Measurements from ENCODE around the gene PRTFDC1.

DNA sequence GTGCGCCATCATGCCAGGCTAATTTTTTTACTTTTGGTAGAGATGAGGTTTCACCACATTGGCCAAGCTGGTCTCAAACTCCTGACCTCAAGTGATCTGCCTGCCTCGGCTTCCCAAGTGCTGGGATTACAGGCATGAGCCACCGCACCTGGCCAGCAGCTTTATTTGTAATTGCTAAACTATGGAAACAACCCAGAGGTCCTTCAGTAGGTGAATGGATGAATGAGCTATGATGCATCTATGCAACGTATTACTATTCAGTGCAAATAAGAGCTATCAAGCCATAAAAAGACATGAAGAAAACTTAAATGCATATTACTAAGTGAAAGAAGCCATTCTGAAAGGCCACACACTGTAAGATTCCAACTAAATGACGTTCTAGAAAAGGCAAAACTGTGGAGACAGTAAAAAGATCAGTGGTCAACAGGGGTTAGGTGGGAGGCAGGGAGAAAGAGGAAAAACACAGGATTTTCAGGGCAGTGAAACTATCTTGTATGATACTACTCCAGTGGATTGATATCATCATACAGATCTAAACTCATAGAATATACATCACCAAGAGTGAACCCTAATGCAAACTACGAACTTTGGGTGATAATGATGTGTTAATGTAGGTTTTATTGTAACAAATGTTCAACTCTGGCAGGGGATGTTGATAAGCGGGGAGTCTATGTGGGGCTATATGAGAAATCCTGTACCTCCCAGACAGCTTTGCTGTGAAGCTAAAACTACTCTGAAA lies 66.7 kb downstream of the PRTFDC1 start:
- TF ChIP-seq, protein P1, sequence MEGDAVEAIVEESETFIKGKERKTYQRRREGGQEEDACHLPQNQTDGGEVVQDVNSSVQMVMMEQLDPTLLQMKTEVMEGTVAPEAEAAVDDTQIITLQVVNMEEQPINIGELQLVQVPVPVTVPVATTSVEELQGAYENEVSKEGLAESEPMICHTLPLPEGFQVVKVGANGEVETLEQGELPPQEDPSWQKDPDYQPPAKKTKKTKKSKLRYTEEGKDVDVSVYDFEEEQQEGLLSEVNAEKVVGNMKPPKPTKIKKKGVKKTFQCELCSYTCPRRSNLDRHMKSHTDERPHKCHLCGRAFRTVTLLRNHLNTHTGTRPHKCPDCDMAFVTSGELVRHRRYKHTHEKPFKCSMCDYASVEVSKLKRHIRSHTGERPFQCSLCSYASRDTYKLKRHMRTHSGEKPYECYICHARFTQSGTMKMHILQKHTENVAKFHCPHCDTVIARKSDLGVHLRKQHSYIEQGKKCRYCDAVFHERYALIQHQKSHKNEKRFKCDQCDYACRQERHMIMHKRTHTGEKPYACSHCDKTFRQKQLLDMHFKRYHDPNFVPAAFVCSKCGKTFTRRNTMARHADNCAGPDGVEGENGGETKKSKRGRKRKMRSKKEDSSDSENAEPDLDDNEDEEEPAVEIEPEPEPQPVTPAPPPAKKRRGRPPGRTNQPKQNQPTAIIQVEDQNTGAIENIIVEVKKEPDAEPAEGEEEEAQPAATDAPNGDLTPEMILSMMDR (optimal IDR thresholded peaks at IDR 0.05 in 1 of 3, IDR thresholded peaks at IDR 0.05 in 1 of 3, conservative IDR thresholded peaks at IDR 0.05 in 1 of 3; ENCODE audit: extremely low read depth in 1 of 3, insufficient read depth in 2 of 3, low read length in 3 of 3) = no peak
- TF ChIP-seq EZH2 (IDR thresholded peaks at IDR 0.05; ENCODE audit: low read length) = no peak
